GM12891 (cell line): ENCODE measurements around the gene YWHAH.

ENCODE experiments used
- POLR2A ChIP-seq: IDR thresholded peaks from 2 replicates; pipeline ENCODE4 v1.6.1; 2011; ENCODE audit warnings: low read depth, low read length, control low read depth
- POLR2AphosphoS5 ChIP-seq: IDR thresholded peaks from 2 replicates; pipeline ENCODE4 v1.6.1; 2011; ENCODE audit warnings: low read depth, low read length, control low read depth
- POU2F2 ChIP-seq: IDR thresholded peaks from 2 replicates; pipeline ENCODE4 v1.6.1; 2011; ENCODE audit warnings: low read depth, mild to moderate bottlenecking, control low read depth, low read length, moderate library complexity
- TAF1 ChIP-seq: IDR thresholded peaks from 2 replicates; pipeline ENCODE4 v1.6.1; 2011; ENCODE audit warnings: low read depth, low read length, control low read depth

DNA sequence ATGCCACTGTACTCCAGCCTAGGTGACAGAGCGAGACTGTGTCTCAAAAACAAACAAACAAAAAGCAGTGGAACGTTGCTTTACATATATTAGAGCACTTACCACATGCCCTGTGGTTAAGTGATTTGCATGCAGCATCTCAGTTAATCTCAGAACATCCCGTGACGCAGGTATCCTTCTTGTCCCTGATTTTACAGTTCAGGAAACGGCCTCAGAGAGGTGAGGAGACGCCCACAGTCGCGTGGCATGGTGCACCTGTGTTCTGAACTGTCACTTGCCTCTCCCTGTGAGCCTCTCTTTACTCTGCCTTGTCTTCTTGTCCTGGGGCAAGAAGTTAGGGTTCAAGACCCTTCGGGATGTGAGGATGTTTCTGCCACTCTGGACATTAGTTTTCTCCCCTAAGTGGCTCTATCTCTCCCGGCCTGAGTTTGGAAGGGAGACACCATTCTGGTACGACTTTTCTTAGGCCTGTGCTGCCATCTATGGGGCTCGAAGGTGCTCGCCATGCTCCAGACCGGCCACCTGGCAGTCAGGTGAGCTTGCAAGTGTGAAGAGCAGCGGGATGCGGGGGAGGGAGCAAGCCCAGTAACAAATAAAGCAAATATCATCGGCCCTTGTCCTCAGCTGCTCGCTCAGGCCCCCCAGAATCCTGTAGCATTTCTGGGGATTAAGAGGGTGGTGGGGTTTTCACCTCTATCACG, 25.6 kb downstream of the YWHAH start:
- TF ChIP-seq POLR2AphosphoS5 = no peak
- TF ChIP-seq POLR2A = no peak
- TF ChIP-seq POU2F2 = peak; percentile 90
- no peak for TF ChIP-seq TAF1
